ENCODE results near the gene SLC39A7. TPM values are rescaled to one million over a fixed set of nuclear protein-coding genes. Genes with fewer than 3 reads are reported as not detected.

Gene SLC39A7
- polyA plus RNA-seq, 1 donor: 95.2 TPM

Other genes starting within 250 kb of the SLC39A7 start
- 25.4 TPM for gene HLA-DMA, start 247.8 kb upstream of the SLC39A7 start, polyA plus RNA-seq
- gene BRD2, start 232.3 kb upstream of the SLC39A7 start, polyA plus RNA-seq: 222 TPM
- gene HLA-DOA, start 191.3 kb upstream of the SLC39A7 start, polyA plus RNA-seq: 7.5 TPM
- 163 TPM for gene HLA-DPA1, start 127.2 kb upstream of the SLC39A7 start, polyA plus RNA-seq
- gene HLA-DPB1, start 124.9 kb upstream of the SLC39A7 start, polyA plus RNA-seq: 75.0 TPM
- gene COL11A2, start 8.4 kb upstream of the SLC39A7 start, polyA plus RNA-seq: 5.3 TPM
- gene RXRB, start 202 bp upstream of the SLC39A7 start, polyA plus RNA-seq: 45.5 TPM
- 35.9 TPM for gene HSD17B8, start 3.8 kb downstream of the SLC39A7 start, polyA plus RNA-seq
- 43.2 TPM for gene RING1, start 7.6 kb downstream of the SLC39A7 start, polyA plus RNA-seq
- gene VPS52, start 71.0 kb downstream of the SLC39A7 start, polyA plus RNA-seq: 59.8 TPM
- gene RPS18, start 71.2 kb downstream of the SLC39A7 start, polyA plus RNA-seq: 5,002 TPM
- 5.7 TPM for gene B3GALT4, start 76.3 kb downstream of the SLC39A7 start, polyA plus RNA-seq
- gene WDR46, start 88.4 kb downstream of the SLC39A7 start, polyA plus RNA-seq: 37.7 TPM
- 80.5 TPM for gene PFDN6, start 88.7 kb downstream of the SLC39A7 start, polyA plus RNA-seq
- gene RGL2, start 98.1 kb downstream of the SLC39A7 start, polyA plus RNA-seq: 73.4 TPM
- 90.9 TPM for gene TAPBP, start 113.2 kb downstream of the SLC39A7 start, polyA plus RNA-seq
- 16.7 TPM for gene ZBTB22, start 116.9 kb downstream of the SLC39A7 start, polyA plus RNA-seq
- 33.9 TPM for gene DAXX, start 122.1 kb downstream of the SLC39A7 start, polyA plus RNA-seq
- 18.4 TPM for gene KIFC1, start 191.0 kb downstream of the SLC39A7 start, polyA plus RNA-seq
- 50.1 TPM for gene PHF1, start 210.1 kb downstream of the SLC39A7 start, polyA plus RNA-seq
- 229 TPM for gene CUTA, start 217.2 kb downstream of the SLC39A7 start, polyA plus RNA-seq
- 21.0 TPM for gene SYNGAP1, start 219.2 kb downstream of the SLC39A7 start, polyA plus RNA-seq

Data from large intestine (tissue), 1 donor.